ENCODE measurements around the gene QRSL1.
"Not testable (repeated sequence)": the region's sequence is repeated elsewhere in the genome, so short reads cannot be mapped to it uniquely, and the experiment has no call there.

- TF ChIP-seq POLR2A, CTCF, POLR2AphosphoS5 (IDR thresholded peaks at IDR 0.05): not testable (repeated sequence)
Measured at GRCh38 chr6:106588937-106589336, 40.4 kb upstream of the QRSL1 start.

All from breast epithelium (tissue), 3 donors.